Measurements from ENCODE around the gene ATG4A. TPM values are rescaled to one million over a fixed set of nuclear protein-coding genes. Genes with fewer than 3 reads are reported as not detected.

ATG4A gene, protein sequence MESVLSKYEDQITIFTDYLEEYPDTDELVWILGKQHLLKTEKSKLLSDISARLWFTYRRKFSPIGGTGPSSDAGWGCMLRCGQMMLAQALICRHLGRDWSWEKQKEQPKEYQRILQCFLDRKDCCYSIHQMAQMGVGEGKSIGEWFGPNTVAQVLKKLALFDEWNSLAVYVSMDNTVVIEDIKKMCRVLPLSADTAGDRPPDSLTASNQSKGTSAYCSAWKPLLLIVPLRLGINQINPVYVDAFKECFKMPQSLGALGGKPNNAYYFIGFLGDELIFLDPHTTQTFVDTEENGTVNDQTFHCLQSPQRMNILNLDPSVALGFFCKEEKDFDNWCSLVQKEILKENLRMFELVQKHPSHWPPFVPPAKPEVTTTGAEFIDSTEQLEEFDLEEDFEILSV
- 23.4 TPM for total RNA-seq (ENCODE audit: unreplicated experiment)
- long read RNA-seq, transcript ATG4A-203 (13 exons, 2,315 nt): major isoform, 11 of 27 reads
- long read RNA-seq, partial matches to known transcripts: 13 of 27 reads
- long read RNA-seq, other reads (novel, unspliced or antisense): 1 of 27 reads

DNA sequence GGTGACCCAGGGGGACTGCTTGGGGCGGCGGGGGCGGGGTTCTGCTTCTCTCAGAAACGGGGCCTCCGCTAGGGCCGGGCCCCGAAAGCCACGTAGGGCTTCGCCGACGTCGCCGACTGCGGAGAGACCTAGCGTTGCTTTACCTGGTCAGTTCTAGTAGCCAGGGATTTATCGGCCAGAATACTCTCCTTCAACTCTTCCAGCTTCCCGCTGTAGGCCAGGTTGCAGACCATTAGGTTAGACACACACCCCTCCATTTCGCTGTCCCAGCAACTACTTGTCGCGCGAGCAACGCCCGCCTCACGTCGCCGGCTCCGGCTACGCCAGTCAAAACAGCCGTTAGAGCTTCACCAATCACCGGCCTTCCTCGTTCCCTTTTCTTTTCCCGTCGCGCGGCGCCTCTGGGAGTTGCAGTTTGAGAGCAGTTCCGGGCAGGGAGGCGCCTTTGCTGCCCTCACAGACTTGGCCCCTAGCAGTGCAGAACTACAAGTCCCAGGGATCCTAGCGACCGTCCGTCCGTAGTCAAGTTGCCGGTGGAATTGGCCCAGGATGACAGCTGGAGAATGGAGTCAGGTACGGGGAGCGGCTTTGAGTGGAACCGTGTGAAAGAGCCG is at the start of gene ATG4A, which contains the start of gene PSMD10:
Gene ATG4A, plus strand, starts transcription at position 515 of the 614 bp plus-strand sequence. Its CDS starts 49 bp downstream, at position 564.
Gene PSMD10, minus strand, starts transcription at position 279 of the 614 bp plus-strand sequence. Its CDS starts 22 bp downstream, at position 257.
- Mint-ChIP-seq H3K4me3 (ENCODE audit: unreplicated experiment) (no peak within 1 kb of the TSS), H3K27ac (ENCODE audit: unreplicated experiment) (no peak within 1 kb of the TSS), H3K4me1 (ENCODE audit: unreplicated experiment) (peaks cover 2% of the 10 kb centered on the region), H3K9me3 (ENCODE audit: unreplicated experiment) (no peaks in the 10 kb centered on the region), H3K27me3 (ENCODE audit: unreplicated experiment) (no peaks in the 10 kb centered on the region), H3K36me3 (ENCODE audit: low read depth, unreplicated experiment) (no peaks in the 10 kb centered on the region)
- TF ChIP-seq, protein P1, sequence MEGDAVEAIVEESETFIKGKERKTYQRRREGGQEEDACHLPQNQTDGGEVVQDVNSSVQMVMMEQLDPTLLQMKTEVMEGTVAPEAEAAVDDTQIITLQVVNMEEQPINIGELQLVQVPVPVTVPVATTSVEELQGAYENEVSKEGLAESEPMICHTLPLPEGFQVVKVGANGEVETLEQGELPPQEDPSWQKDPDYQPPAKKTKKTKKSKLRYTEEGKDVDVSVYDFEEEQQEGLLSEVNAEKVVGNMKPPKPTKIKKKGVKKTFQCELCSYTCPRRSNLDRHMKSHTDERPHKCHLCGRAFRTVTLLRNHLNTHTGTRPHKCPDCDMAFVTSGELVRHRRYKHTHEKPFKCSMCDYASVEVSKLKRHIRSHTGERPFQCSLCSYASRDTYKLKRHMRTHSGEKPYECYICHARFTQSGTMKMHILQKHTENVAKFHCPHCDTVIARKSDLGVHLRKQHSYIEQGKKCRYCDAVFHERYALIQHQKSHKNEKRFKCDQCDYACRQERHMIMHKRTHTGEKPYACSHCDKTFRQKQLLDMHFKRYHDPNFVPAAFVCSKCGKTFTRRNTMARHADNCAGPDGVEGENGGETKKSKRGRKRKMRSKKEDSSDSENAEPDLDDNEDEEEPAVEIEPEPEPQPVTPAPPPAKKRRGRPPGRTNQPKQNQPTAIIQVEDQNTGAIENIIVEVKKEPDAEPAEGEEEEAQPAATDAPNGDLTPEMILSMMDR (IDR thresholded peaks at IDR 0.05; ENCODE audit: unreplicated experiment): no peak
- DNase-seq (ENCODE audit: low spot score): peak; percentile 82

DNA sequence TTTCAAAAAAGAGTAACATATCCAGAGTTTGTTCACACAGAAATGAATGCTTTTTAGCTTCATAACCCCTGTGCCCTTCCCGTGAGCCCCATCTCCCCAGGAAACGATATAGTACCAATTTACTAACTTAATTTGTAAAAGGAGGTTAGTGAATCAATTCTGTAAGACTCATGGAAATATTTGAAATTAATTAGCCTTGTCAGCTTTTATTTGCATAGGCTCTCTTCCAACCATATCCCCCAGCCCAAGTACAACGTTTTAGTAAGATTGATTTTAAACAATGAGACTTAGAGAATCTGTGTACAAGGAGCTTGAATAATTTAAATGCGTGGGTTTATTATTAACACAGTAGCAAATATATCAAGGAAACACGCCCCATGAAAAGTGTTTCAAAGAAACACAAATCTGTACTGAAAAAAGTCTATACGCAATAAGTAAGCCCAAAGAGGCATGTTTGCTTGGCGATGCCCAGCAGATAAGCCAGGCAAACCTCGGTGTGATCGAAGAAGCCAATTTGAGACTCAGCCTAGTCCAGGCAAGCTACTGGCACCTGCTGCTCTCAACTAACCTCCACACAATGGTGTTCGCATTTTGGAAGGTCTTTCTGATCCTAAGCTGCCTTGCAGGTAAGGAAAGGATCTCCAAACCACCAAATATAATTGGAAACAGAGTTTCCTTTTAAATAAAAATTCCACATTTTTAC is 46.9 kb upstream of the ATG4A start, which contains the start of gene VSIG1:
Gene VSIG1, plus strand, starts transcription at position 512 of the 703 bp plus-strand sequence. Its CDS starts 66 bp downstream, at position 578.
- H3K27me3 Mint-ChIP-seq (ENCODE audit: unreplicated experiment): no peaks in the 10 kb centered on the region
- TF ChIP-seq, protein P1 (IDR thresholded peaks at IDR 0.05; ENCODE audit: unreplicated experiment): no peak
- H3K4me3 Mint-ChIP-seq (ENCODE audit: unreplicated experiment): no peak within 1 kb of the TSS
- H3K4me1 Mint-ChIP-seq (ENCODE audit: unreplicated experiment): no peaks in the 10 kb centered on the region
- H3K27ac Mint-ChIP-seq (ENCODE audit: unreplicated experiment): no peak within 1 kb of the TSS
- H3K9me3 Mint-ChIP-seq (ENCODE audit: unreplicated experiment): no peaks in the 10 kb centered on the region
- no peak for DNase-seq (ENCODE audit: low spot score)
- H3K36me3 Mint-ChIP-seq (ENCODE audit: low read depth, unreplicated experiment): no peaks in the 10 kb centered on the region

DNA sequence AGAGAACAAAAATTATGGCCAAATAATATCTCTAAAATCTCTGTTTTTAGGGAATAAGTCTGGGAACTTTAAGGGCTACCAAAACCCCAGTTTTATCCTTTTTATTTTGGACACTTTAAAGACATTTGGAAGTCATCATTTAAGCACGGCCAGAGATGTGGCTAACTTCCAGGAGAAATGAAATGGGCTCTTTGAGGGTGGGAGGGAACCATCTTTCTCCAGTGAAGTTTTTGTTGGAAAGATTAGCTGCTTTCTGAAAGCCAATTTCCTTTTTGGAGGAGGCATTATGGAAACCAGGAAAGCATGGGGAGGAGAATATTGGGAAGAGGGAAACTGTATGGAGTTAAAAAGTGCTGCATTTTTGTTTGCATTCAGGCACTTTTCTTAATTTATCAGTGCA is 41.9 kb upstream of the ATG4A start:
- H3K4me1 Mint-ChIP-seq (ENCODE audit: unreplicated experiment): no peaks in the 10 kb centered on the region

DNA sequence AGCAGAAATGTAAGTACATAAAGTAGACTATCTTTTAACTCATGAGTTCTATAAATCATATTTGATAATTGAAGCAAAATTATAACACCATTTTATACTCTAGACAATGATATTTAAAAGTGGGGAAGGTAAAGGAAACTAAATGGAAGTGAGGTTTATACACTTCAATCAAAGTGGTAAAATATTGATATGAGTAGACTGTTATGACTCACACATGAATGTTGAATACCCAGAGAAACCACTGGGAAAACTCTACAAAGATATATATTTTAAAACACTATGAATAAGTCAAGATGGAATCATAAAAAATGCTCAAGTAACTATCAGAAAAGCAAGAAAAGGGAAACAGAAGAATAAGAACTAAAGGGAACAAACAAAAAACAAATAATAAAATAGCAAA is 38.4 kb upstream of the ATG4A start:
- no peaks in the 10 kb centered on the region for H3K9me3 Mint-ChIP-seq (ENCODE audit: unreplicated experiment)
- no peak overlapping the region for H3K4me3 Mint-ChIP-seq (ENCODE audit: unreplicated experiment)
- TF ChIP-seq, protein P1 (IDR thresholded peaks at IDR 0.05; ENCODE audit: unreplicated experiment): no peak
- H3K27ac Mint-ChIP-seq (ENCODE audit: unreplicated experiment): no peak overlapping the region
- no peaks in the 10 kb centered on the region for H3K27me3 Mint-ChIP-seq (ENCODE audit: unreplicated experiment)
- no peak for DNase-seq (ENCODE audit: low spot score)
- no peaks in the 10 kb centered on the region for H3K36me3 Mint-ChIP-seq (ENCODE audit: low read depth, unreplicated experiment)
- H3K4me1 Mint-ChIP-seq (ENCODE audit: unreplicated experiment): no peaks in the 10 kb centered on the region

More for the DNA sequence above, 41.9 kb upstream of the ATG4A start:
- Mint-ChIP-seq H3K27me3 (ENCODE audit: unreplicated experiment) (no peaks in the 10 kb centered on the region), H3K27ac (ENCODE audit: unreplicated experiment) (no peak overlapping the region), H3K4me3 (ENCODE audit: unreplicated experiment) (no peak overlapping the region), H3K36me3 (ENCODE audit: low read depth, unreplicated experiment) (no peaks in the 10 kb centered on the region), H3K9me3 (ENCODE audit: unreplicated experiment) (no peaks in the 10 kb centered on the region)
- no peak for DNase-seq (ENCODE audit: low spot score)
- TF ChIP-seq, protein P1 (IDR thresholded peaks at IDR 0.05; ENCODE audit: unreplicated experiment): no peak
